ENCODE measurements around the gene TSSK6. TPM values are rescaled to one million over a fixed set of nuclear protein-coding genes. Genes with fewer than 3 reads are reported as not detected.

TSSK6 gene
- total and polyA plus RNA-seq, 12 donors: 0.23 to 1.2 (median 0.45) TPM; not detected in 1

DNA sequence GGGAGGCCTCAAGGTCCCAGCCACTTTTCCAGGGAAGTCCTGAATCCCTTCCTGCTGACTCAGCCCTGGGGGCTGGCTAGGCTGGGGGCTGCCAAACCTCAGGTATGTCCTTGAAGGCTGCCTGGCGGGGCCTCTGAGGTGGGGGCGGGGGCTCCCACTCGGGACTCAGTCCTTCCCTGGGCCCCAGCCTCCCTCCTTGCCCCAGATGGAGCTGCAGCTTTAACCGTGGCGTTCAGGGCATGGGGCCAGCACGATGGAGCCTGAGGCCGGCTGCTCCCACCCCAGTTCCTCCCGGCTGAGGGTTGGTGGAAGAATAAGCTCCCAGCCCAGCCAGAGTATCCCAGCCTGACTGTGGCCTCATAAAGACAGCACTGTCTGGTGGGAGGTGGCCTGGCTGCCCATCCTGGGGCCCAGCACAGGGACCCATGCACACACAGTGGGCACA is 35.2 kb upstream of the TSSK6 start:
- H3K27me3 ChIP-seq: peaks cover 0 to 31% (median 21%) of the 10 kb centered on the region in 7 donors
- intact Hi-C loops (cut with DNase I): no loop called here

DNA sequence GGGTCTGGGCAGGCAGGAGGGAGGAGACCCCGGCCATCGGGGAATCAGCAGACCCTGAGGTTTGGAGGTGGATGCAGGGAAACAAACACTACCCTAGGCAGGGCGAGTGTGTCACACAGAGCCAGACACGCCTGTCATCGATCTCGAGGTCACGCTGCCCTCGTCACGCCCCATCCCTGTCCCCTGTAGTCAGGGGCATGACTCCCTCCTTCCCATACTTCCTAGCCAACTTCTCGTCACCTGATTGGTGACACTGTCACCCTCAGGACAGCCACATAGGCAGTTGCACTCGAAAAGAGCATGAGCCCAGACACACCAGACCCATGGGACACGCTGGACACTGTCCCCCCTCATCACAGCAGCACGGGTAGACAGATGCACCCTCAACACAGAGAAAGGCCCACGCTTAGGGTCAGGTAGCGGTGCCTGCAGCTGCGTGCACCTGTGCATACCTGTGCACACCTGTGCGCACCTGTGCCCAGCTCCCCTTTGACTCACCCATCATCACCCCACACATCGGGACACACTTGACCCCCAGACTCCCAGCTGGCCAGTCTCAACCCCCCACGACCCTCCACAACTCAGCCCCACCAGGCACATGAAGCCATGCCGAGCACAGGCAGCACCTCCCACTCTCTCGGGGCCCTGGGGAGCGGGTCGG is 34.6 kb upstream of the TSSK6 start:
- intact Hi-C loops (cut with DNase I): no loop called here
- peaks cover 0 to 35% (median 24%) of the 10 kb centered on the region in 7 donors for H3K27me3 ChIP-seq
- 48 to 53% methylated on average over 23 of the region's 23 CpGs for WGBS, 2 donors

More for the DNA sequence above, 35.2 kb upstream of the TSSK6 start:
- H3K27ac ChIP-seq: no peak overlapping the region
- DNase-seq (no peak), ATAC-seq (no peak)
- H3K9me3 ChIP-seq: peaks cover 0 to 4% (median 0%) of the 10 kb centered on the region in 11 donors
- 33 to 39% methylated on average over 6 to 8 of the region's 8 CpGs for WGBS, 2 donors
- no peaks in the 10 kb centered on the region for H3K36me3 ChIP-seq
- no peak overlapping the region for H3K4me3 ChIP-seq
- H3K4me1 ChIP-seq: peaks cover 0 to 23% (median 15%) of the 10 kb centered on the region in 9 donors
- TF ChIP-seq, protein P1, sequence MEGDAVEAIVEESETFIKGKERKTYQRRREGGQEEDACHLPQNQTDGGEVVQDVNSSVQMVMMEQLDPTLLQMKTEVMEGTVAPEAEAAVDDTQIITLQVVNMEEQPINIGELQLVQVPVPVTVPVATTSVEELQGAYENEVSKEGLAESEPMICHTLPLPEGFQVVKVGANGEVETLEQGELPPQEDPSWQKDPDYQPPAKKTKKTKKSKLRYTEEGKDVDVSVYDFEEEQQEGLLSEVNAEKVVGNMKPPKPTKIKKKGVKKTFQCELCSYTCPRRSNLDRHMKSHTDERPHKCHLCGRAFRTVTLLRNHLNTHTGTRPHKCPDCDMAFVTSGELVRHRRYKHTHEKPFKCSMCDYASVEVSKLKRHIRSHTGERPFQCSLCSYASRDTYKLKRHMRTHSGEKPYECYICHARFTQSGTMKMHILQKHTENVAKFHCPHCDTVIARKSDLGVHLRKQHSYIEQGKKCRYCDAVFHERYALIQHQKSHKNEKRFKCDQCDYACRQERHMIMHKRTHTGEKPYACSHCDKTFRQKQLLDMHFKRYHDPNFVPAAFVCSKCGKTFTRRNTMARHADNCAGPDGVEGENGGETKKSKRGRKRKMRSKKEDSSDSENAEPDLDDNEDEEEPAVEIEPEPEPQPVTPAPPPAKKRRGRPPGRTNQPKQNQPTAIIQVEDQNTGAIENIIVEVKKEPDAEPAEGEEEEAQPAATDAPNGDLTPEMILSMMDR (IDR thresholded peaks at IDR 0.05): no peak

DNA sequence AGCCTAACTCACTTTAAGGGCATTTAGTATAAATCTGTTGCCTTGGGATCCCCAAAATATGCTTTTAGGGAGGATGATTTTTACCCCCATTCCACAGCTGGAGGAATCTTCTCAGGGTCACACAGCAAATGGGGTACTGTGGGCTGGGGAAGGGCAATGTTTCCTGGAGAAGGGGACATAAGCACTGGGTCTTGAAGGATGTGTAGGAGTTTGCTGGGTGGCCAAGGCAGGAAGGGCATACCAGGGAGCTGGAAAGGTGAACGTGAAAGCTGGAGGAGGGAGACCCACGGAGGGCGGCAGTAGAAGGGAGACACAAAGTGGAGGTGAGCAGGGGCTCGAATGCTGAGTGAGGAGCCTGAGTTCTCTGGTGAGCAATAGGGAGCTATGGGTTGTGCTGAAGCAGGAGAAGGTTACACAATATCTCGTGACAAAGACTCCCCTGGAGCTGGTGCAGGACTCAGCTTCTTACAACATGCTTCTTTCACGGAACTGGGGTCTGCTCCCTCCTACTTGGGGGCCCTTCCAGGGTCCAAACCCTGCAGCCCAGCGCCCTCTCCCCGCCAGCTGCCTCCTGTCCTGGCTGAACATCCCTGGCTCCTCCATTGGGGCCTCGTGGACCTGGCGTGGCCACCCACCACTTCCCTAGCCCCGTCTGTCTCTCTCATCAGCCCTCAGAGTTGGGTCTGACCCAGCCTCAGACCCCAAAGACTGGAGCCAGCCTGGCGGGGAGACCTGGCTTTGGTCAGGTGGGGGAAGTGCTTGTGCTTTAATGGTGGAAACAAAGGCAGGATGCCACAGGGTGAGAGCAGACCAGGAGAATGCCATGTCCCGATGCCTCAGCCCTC is 33.8 kb upstream of the TSSK6 start:
- WGBS, 2 donors: 61 to 63% methylated on average over 13 of the region's 13 CpGs
- TF ChIP-seq, protein P1 (IDR thresholded peaks at IDR 0.05): no peak
- Histone ChIP-seq H3K9me3 (peaks cover 0 to 4% (median 0%) of the 10 kb centered on the region in 11 donors), H3K27me3 (peaks cover 0 to 43% (median 32%) of the 10 kb centered on the region in 7 donors), H3K27ac (no peak overlapping the region), H3K4me3 (no peak overlapping the region), H3K36me3 (no peaks in the 10 kb centered on the region), H3K4me1 (peaks cover 0 to 23% (median 15%) of the 10 kb centered on the region in 9 donors)
- DNase-seq (no peak), ATAC-seq (no peak)
- intact Hi-C loops (cut with DNase I): no loop called here

More for the DNA sequence above, 34.6 kb upstream of the TSSK6 start:
- peaks cover 0 to 23% (median 15%) of the 10 kb centered on the region in 9 donors for H3K4me1 ChIP-seq
- peaks cover 0 to 4% (median 0%) of the 10 kb centered on the region in 11 donors for H3K9me3 ChIP-seq
- no peak overlapping the region for H3K4me3 ChIP-seq
- no peak overlapping the region for H3K27ac ChIP-seq
- peak in 2 of 8 donors; percentile 6 to 26 for ATAC-seq
- DNase-seq: no peak
- TF ChIP-seq, protein P1 (IDR thresholded peaks at IDR 0.05): no peak
- H3K36me3 ChIP-seq: no peaks in the 10 kb centered on the region

DNA sequence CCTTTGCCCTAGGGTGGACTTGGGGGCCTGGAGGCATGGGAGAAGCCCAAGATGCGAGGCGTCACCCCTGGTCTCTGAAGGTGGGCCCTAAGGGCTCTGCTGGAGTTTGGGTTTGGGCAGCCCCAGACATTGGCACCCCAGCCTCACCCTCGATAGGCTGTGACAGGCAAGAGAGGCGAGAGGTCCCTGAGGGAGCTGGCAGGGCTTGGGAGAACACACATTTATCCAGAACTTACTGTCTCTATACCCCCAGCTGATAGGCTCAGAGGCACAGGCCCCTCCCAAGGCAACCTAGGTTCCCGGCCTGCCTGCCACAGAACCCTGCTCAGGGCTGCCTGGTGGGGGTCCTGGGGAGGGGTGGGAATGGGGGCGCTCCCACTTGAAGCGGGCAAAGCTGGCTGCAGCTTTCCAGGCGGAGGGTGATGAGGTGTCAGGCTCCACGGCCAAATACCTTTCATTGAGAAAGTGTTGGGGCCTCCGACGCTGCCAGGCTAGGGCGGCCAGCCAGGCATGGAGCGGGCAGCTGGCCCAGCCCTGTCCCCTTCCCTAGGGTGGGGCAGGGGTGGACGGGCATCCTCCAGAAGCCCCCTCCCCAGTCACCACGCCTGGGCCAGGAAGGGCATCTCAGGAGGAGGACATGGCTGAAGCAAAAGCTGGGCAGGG is 32.5 kb upstream of the TSSK6 start:
- H3K27ac ChIP-seq: peak overlapping the region in 7 of 10 donors; percentile 37 to 79 (median 56)
- H3K27me3 ChIP-seq: peaks cover 0 to 55% (median 42%) of the 10 kb centered on the region in 7 donors
- H3K9me3 ChIP-seq: peaks cover 0 to 4% (median 0%) of the 10 kb centered on the region in 11 donors
- H3K36me3 ChIP-seq: no peaks in the 10 kb centered on the region
- peaks cover 0 to 23% (median 15%) of the 10 kb centered on the region in 9 donors for H3K4me1 ChIP-seq
- WGBS, 2 donors: 37 to 40% methylated on average over 15 of the region's 15 CpGs
- TF ChIP-seq, protein P1 (IDR thresholded peaks at IDR 0.05): no peak
- intact Hi-C loops (cut with DNase I): no loop called here
- ATAC-seq (peak; percentile 43 to 78 (median 64)), DNase-seq (peak in 1 of 2 donors; percentile 42)
- no peak overlapping the region for H3K4me3 ChIP-seq

All from heart right ventricle (tissue), 16 donors.